H9 (cell line): Measurements from ENCODE around the gene GPR143. TPM values are rescaled to one million over a fixed set of nuclear protein-coding genes. Genes with fewer than 3 reads are reported as not detected.

Source experiments
- DNase-seq: peaks from one replicate; pipeline ENCODE4 v3.0.0-alpha.2; 2017
- H2AFZ ChIP-seq: one replicate; pipeline ENCODE4 v1.6.1; 2013; ENCODE audit warnings: mild to moderate bottlenecking, low read length, control low read depth, moderate library complexity
- H2AK5ac ChIP-seq: 2 replicates; pipeline ENCODE4 v1.6.1; 2013; ENCODE audit warnings: low read length, control low read depth, mixed read lengths; ENCODE audit not compliant: insufficient read length
- H2BK120ac ChIP-seq: one replicate; pipeline ENCODE4 v1.6.1; 2013; ENCODE audit warnings: low read depth, mild to moderate bottlenecking, low read length, control low read depth, inconsistent platforms; ENCODE audit not compliant: poor library complexity, severe bottlenecking
- H2BK12ac ChIP-seq: 2 replicates; pipeline ENCODE4 v1.6.1; 2013; ENCODE audit warnings: low read length, control low read depth, mixed read lengths, low read depth; ENCODE audit not compliant: insufficient read length
- H2BK15ac ChIP-seq: 2 replicates; pipeline ENCODE4 v1.6.1; 2013; ENCODE audit warnings: low read depth, low read length, control low read depth
- H2BK20ac ChIP-seq: one replicate; pipeline ENCODE4 v1.6.1; 2013; ENCODE audit warnings: low read depth, mild to moderate bottlenecking, low read length, control low read depth, inconsistent platforms; ENCODE audit not compliant: poor library complexity, severe bottlenecking
- H2BK5ac ChIP-seq: 2 replicates; pipeline ENCODE4 v1.6.1; 2013; ENCODE audit warnings: low read length, control low read depth, mixed read lengths; ENCODE audit not compliant: insufficient read length
- H3K14ac ChIP-seq: 2 replicates; pipeline ENCODE4 v1.6.1; 2013; ENCODE audit warnings: low read length, control low read depth; ENCODE audit not compliant: insufficient read depth
- H3K18ac ChIP-seq: 2 replicates; pipeline ENCODE4 v1.6.1; 2013; ENCODE audit warnings: low read depth, mild to moderate bottlenecking, mixed read lengths, low read length, control low read depth; ENCODE audit not compliant: insufficient read length
- H3K23ac ChIP-seq: 2 replicates; pipeline ENCODE4 v1.6.1; 2013; ENCODE audit warnings: low read length, control low read depth, mixed read lengths, low read depth; ENCODE audit not compliant: insufficient read length
- H3K23me2 ChIP-seq: 2 replicates; pipeline ENCODE4 v1.6.1; 2013; ENCODE audit warnings: low read depth, mild to moderate bottlenecking, mixed read lengths, low read length, control low read depth; ENCODE audit not compliant: insufficient read length, poor library complexity, severe bottlenecking
- H3K27ac ChIP-seq: 2 replicates; pipeline ENCODE4 v1.5.1; 2013; ENCODE audit warnings: low read length, control low read depth, mixed read lengths, low read depth; ENCODE audit not compliant: insufficient read length
- H3K27me3 ChIP-seq: 2 replicates; pipeline ENCODE4 v1.6.1; 2013; ENCODE audit warnings: low read length, control low read depth, inconsistent platforms; ENCODE audit not compliant: insufficient read depth
- H3K4ac ChIP-seq: 2 replicates; pipeline ENCODE4 v1.6.1; 2013; ENCODE audit warnings: low read depth, mild to moderate bottlenecking, control low read depth, inconsistent platforms, low read length, moderate library complexity
- H3K4me1 ChIP-seq: 2 replicates; pipeline ENCODE4 v1.6.1; 2013; ENCODE audit warnings: low read length, control low read depth, inconsistent platforms; ENCODE audit not compliant: insufficient read depth
- H3K4me2 ChIP-seq: 2 replicates; pipeline ENCODE4 v1.6.1; 2013; ENCODE audit warnings: low read length, control low read depth, mixed read lengths; ENCODE audit not compliant: insufficient read length, insufficient read depth
- H3K56ac ChIP-seq: 2 replicates; pipeline ENCODE4 v1.6.1; 2013; ENCODE audit warnings: low read depth, mild to moderate bottlenecking, mixed read lengths, low read length, control low read depth; ENCODE audit not compliant: insufficient read length
- H3K79me1 ChIP-seq: 2 replicates; pipeline ENCODE4 v1.6.1; 2013; ENCODE audit warnings: low read depth, mild to moderate bottlenecking, moderate library complexity, low read length, control low read depth, inconsistent platforms; ENCODE audit not compliant: insufficient read depth, poor library complexity, severe bottlenecking
- H3K79me2 ChIP-seq: 2 replicates; pipeline ENCODE4 v1.6.1; 2013; ENCODE audit warnings: low read length, control low read depth, inconsistent platforms; ENCODE audit not compliant: insufficient read depth
- H3K9ac ChIP-seq: 2 replicates; pipeline ENCODE4 v1.6.1; 2013; ENCODE audit warnings: low read length, control low read depth, mixed read lengths; ENCODE audit not compliant: insufficient read length; ENCODE audit errors: extremely low read depth
- H3K9me3 ChIP-seq: one replicate; pipeline ENCODE4 v1.6.1; 2013; ENCODE audit warnings: low read depth, low read length, inconsistent platforms; ENCODE audit not compliant: control insufficient read depth
- H3T11ph ChIP-seq: one replicate; pipeline ENCODE4 v1.6.1; 2013; ENCODE audit warnings: mild to moderate bottlenecking, low read length, control low read depth, inconsistent platforms
- H4K20me1 ChIP-seq: one replicate; pipeline ENCODE4 v1.6.1; 2013; ENCODE audit not compliant: control insufficient read depth, insufficient read length, insufficient read depth
- H4K5ac ChIP-seq: 2 replicates; pipeline ENCODE4 v1.6.1; 2013; ENCODE audit warnings: low read depth, mild to moderate bottlenecking, mixed read lengths, low read length, control low read depth; ENCODE audit not compliant: insufficient read length
- H4K8ac ChIP-seq: replicated peaks from 2 replicates; pipeline ENCODE4 v1.6.1; 2013; ENCODE audit warnings: low read length, control low read depth, mixed read lengths, low read depth; ENCODE audit not compliant: insufficient read length
- H4K91ac ChIP-seq: 2 replicates; pipeline ENCODE4 v1.6.1; 2013; ENCODE audit warnings: low read depth, mild to moderate bottlenecking, moderate library complexity, mixed read lengths, low read length, control low read depth; ENCODE audit not compliant: insufficient read length
- H3K27ac Mint-ChIP-seq, 3 experiments: 2 replicates in 2 of 3; 3 replicates in 1 of 3; pipeline ENCODE4 v1.8.0; 2020 to 2021; ENCODE audit warnings: mixed read lengths in 3 of 3, mild to moderate bottlenecking in 1 of 3, moderate library complexity in 1 of 3
- H3K27me3 Mint-ChIP-seq: 2 replicates; pipeline ENCODE4 v1.8.0; 2021; ENCODE audit warnings: low read depth, mild to moderate bottlenecking, moderate library complexity, mixed read lengths
- H3K36me3 Mint-ChIP-seq, 3 experiments: 2 replicates in 2 of 3; 3 replicates in 1 of 3; pipeline ENCODE4 v1.8.0; 2020 to 2021; ENCODE audit warnings: low read depth in 3 of 3, mixed read lengths in 3 of 3; ENCODE audit not compliant: insufficient read depth in 1 of 3
- H3K4me1 Mint-ChIP-seq, 2 experiments: 2 replicates each; pipeline ENCODE4 v1.8.0; 2020; ENCODE audit warnings: mixed read lengths in 2 of 2
- H3K4me3 Mint-ChIP-seq, 2 experiments: 2 replicates in 1 of 2; 3 replicates in 1 of 2; pipeline ENCODE4 v1.8.0; 2020 to 2021; ENCODE audit warnings: mild to moderate bottlenecking in 2 of 2, mixed read lengths in 2 of 2, moderate library complexity in 1 of 2
- H3K9me3 Mint-ChIP-seq, 2 experiments: 2 replicates in 1 of 2; 3 replicates in 1 of 2; pipeline ENCODE4 v1.8.0; 2020; ENCODE audit warnings: mild to moderate bottlenecking in 2 of 2, mixed read lengths in 2 of 2, moderate library complexity in 1 of 2
- CTCF ChIP-seq: fragments of 200-600 bp; sonication (generic); conservative IDR thresholded peaks from 3 replicates; pipeline ENCODE4 v1.8.0; 2021; ENCODE audit warnings: antibody characterized with exemption, mild to moderate bottlenecking
- WGBS: extraction: QIAGEN DNeasy Blood & Tissue Kit; methylation state at CpG from one replicate; pipeline ENCODE4 v1.1.7; 2013; ENCODE audit warnings: missing lambda C conversion rate, low lambda C conversion rate, mixed read lengths; ENCODE audit not compliant: insufficient read length; ENCODE audit errors: extremely low coverage; 5-methylcytosine and 5-hydroxymethylcytosine counted together
- total RNA-seq: library from RNA; stranded (reverse); gene quantifications from 2 replicates; pipeline ENCODE4 v1.2.1, GENCODE V29; 2021

Gene GPR143
- total RNA-seq, 1 experiment from 2014 or later: 7.1 TPM

- Histone ChIP-seq H3K23ac (no peak overlapping the region), H3K27me3 (no peaks in the 10 kb centered on the region), H3K9ac (no peak overlapping the region), H3T11ph (no peak overlapping the region), H4K8ac (no peak overlapping the region), H4K5ac (no peak overlapping the region), H3K23me2 (no peaks in the 10 kb centered on the region), H3K14ac (no peak overlapping the region), H2BK15ac (no peak overlapping the region), H3K4me1 (no peaks in the 10 kb centered on the region), H3K56ac (no peak overlapping the region), H4K91ac (no peak overlapping the region), H4K20me1 (no peaks in the 10 kb centered on the region), H3K4ac (no peak overlapping the region), H2BK20ac (no peak overlapping the region), H3K79me2 (no peaks in the 10 kb centered on the region), H2BK12ac (no peak overlapping the region), H3K79me1 (no peaks in the 10 kb centered on the region), H2BK120ac (no peak overlapping the region), H3K18ac (no peak overlapping the region), H3K4me2 (no peak overlapping the region), H3K9me3 (no peaks in the 10 kb centered on the region), H2AK5ac (no peak overlapping the region), H2AFZ (no peak overlapping the region), H2BK5ac (no peak overlapping the region), H3K27ac (no peak overlapping the region)
- no peak for DNase-seq
- WGBS: no CpG with 5 or more reads among the region's 12 CpGs
- TF ChIP-seq CTCF: no peak
- Mint-ChIP-seq H3K4me1 (no peaks in the 10 kb centered on the region), H3K36me3 (peaks cover 27 to 61% (median 51%) of the 10 kb centered on the region in 3 experiments), H3K27me3 (no peaks in the 10 kb centered on the region), H3K27ac (no peak overlapping the region; a peak in 1 of 7 replicates), H3K4me3 (no peak overlapping the region), H3K9me3 (peaks cover 0 to 37% of the 10 kb centered on the region in 2 experiments; a peak in 2 of 5 replicates)
Observed at GRCh38 chrX:9693307-9694001, 72.2 kb downstream of the GPR143 start.
